ENCODE results near the gene MOSPD3.
A peak's percentile ranks its signal among the peaks of the same experiment; 100 is the strongest.

- TF ChIP-seq CTCF (IDR thresholded peaks at IDR 0.05), result no peak
- TF ChIP-seq POLR2AphosphoS5 (IDR thresholded peaks at IDR 0.05), result peak in 2 of 3 donors; percentile 11 to 54
- TF ChIP-seq POLR2A (IDR thresholded peaks at IDR 0.05), result peak; percentile 44
- no peak for TF ChIP-seq EP300 (IDR thresholded peaks at IDR 0.05; ENCODE audit: low read depth)
Observed at GRCh38 chr7:100584683-100585510, 27.4 kb upstream of the MOSPD3 start.
